ENCODE measurements around the gene UROS.

The UROS gene

DNA sequence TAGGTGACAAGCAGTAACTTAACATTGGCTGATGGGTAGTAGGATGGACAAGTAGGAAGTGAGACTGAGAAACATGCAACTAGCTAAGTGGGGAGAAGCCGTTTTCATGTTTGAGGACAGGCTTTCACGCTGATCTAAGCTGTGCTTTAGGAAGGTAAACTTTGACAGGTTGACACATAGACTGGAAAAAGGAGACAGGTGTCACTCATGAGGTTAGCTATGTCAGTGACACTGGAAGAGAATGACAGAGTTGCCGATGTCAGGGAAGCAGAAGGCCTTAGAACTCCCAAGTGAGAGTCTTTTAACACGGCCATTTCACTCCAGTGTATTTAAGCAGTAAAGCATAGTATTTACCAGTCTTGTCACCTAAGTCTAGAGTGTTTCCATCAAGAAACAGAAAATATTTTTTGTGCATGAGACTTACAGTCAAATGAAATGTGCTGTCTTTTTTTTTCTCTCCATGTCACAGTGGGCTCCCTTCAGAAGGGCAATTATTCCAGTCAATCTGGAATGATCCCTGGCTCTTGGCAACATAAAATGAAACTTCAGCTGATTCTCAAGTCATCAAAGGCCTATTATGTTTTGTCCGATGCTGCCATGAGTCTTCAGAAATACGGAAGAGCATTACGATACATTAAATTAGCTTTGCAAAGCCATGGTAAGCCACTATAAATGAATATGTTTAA lies 82.9 kb downstream of the UROS start:
- Histone ChIP-seq H3K4me3 (ENCODE audit: low read depth, low read length) (no peak overlapping the region), H3K36me3 (ENCODE audit: control insufficient read depth in 2 of 2, insufficient read depth in 1 of 2, low read length in 2 of 2) (peaks cover 88 to 98% of the 10 kb centered on the region in 2 experiments), H3K27ac (ENCODE audit: extremely low read depth, low read depth, low read length) (no peak overlapping the region), H3K4me1 (ENCODE audit: control insufficient read depth, insufficient read depth, low read length) (no peaks in the 10 kb centered on the region), H3K9me3 (ENCODE audit: control insufficient read depth, insufficient read depth, low read depth, low read length) (no peaks in the 10 kb centered on the region)
- POLR2A ChIA-PET, result no interaction called here
- TF ChIP-seq ZNF146 (tag by site-specific recombination; IDR thresholded peaks at IDR 0.05), result no peak
- CTCF ChIA-PET, result no interaction called here
